IPS-18a (cell line): ENCODE measurements around the gene SHISA5.
A peak's percentile ranks its signal among the peaks of the same experiment; 100 is the strongest.
"Not testable (repeated sequence)": the region's sequence is repeated elsewhere in the genome, so short reads cannot be mapped to it uniquely, and the experiment has no call there.

Source experiments
- H3K27ac ChIP-seq: one replicate; pipeline ENCODE4 v1.5.1; 2013; ENCODE audit warnings: low read length
- H3K27me3 ChIP-seq: one replicate; pipeline ENCODE4 v1.6.1; 2013; ENCODE audit warnings: mild to moderate bottlenecking, low read length; ENCODE audit not compliant: control insufficient read depth, insufficient read depth
- H3K36me3 ChIP-seq: one replicate; pipeline ENCODE4 v1.6.1; 2013; ENCODE audit warnings: low read depth, low read length; ENCODE audit not compliant: control insufficient read depth
- H3K4me1 ChIP-seq: one replicate; pipeline ENCODE4 v1.6.1; 2013; ENCODE audit warnings: low read depth, low read length; ENCODE audit not compliant: control insufficient read depth
- H3K4me3 ChIP-seq: one replicate; pipeline ENCODE4 v1.5.1; 2013; ENCODE audit warnings: low read length
- H3K9ac ChIP-seq: one replicate; pipeline ENCODE4 v1.6.1; 2013; ENCODE audit warnings: mild to moderate bottlenecking, low read length, moderate library complexity
- H3K9me3 ChIP-seq: one replicate; pipeline ENCODE4 v1.6.1; 2013; ENCODE audit warnings: low read depth, low read length; ENCODE audit not compliant: control insufficient read depth

SHISA5 gene

GRCh38 chr3:48500656-48501055 is 3.3 kb downstream of the SHISA5 start:
- H3K4me1 ChIP-seq: peaks cover 16% of the 10 kb centered on the region
- peaks cover 8% of the 10 kb centered on the region for H3K27me3 ChIP-seq
- H3K27ac ChIP-seq: no peak overlapping the region
- no peak overlapping the region for H3K4me3 ChIP-seq
- H3K9ac ChIP-seq: no peak overlapping the region
- no peaks in the 10 kb centered on the region for H3K9me3 ChIP-seq
- peaks cover 5% of the 10 kb centered on the region for H3K36me3 ChIP-seq

- no peaks in the 10 kb centered on the region for H3K27me3 ChIP-seq
- H3K9me3 ChIP-seq: no peaks in the 10 kb centered on the region
- no peak overlapping the region for H3K4me3 ChIP-seq
- no peak overlapping the region for H3K27ac ChIP-seq
- H3K4me1 ChIP-seq: no peaks in the 10 kb centered on the region
- H3K9ac ChIP-seq: no peak overlapping the region
- peaks cover 3% of the 10 kb centered on the region for H3K36me3 ChIP-seq
Measured at GRCh38 chr3:48493203-48493501, 10.8 kb downstream of the SHISA5 start.

- Histone ChIP-seq H3K9ac (no peak overlapping the region), H3K27ac (no peak overlapping the region), H3K4me3 (no peak overlapping the region), H3K9me3 (no peaks in the 10 kb centered on the region), H3K4me1 (no peaks in the 10 kb centered on the region), H3K36me3 (peaks cover 3% of the 10 kb centered on the region), H3K27me3 (no peaks in the 10 kb centered on the region)
Measured at GRCh38 chr3:48492461-48493202, 11.3 kb downstream of the SHISA5 start.

- H3K27ac ChIP-seq: no peak overlapping the region
- no peaks in the 10 kb centered on the region for H3K4me1 ChIP-seq
- H3K36me3 ChIP-seq: no peaks in the 10 kb centered on the region
- no peaks in the 10 kb centered on the region for H3K27me3 ChIP-seq
- H3K4me3 ChIP-seq: no peak overlapping the region
- no peak overlapping the region for H3K9ac ChIP-seq
- H3K9me3 ChIP-seq: no peaks in the 10 kb centered on the region
Measured at GRCh38 chr3:48486952-48487351, 17.0 kb downstream of the SHISA5 start.

GRCh38 chr3:48482822-48483221 is 21.2 kb downstream of the SHISA5 start:
- not testable (repeated sequence) for H3K27ac ChIP-seq, H3K27me3 ChIP-seq, H3K9ac ChIP-seq, H3K4me3 ChIP-seq, H3K9me3 ChIP-seq, H3K36me3 ChIP-seq, H3K4me1 ChIP-seq

GRCh38 chr3:48480891-48481290 is 23.1 kb downstream of the SHISA5 start:
- H3K27ac ChIP-seq, H3K9me3 ChIP-seq, H3K4me1 ChIP-seq, H3K9ac ChIP-seq, H3K27me3 ChIP-seq, H3K36me3 ChIP-seq, H3K4me3 ChIP-seq: not testable (repeated sequence)

- Histone ChIP-seq H3K27ac (no peak overlapping the region), H3K4me3 (no peak overlapping the region), H3K9me3 (no peaks in the 10 kb centered on the region), H3K27me3 (no peaks in the 10 kb centered on the region), H3K36me3 (no peaks in the 10 kb centered on the region), H3K4me1 (peaks cover 11% of the 10 kb centered on the region), H3K9ac (no peak overlapping the region)
Measured at GRCh38 chr3:48478626-48479555, 25.1 kb downstream of the SHISA5 start.

- Histone ChIP-seq H3K27ac (no peak overlapping the region), H3K4me3 (no peak overlapping the region), H3K4me1 (peaks cover 15% of the 10 kb centered on the region), H3K27me3 (no peaks in the 10 kb centered on the region), H3K36me3 (no peaks in the 10 kb centered on the region), H3K9me3 (no peaks in the 10 kb centered on the region), H3K9ac (no peak overlapping the region)
Measured at GRCh38 chr3:48477959-48478520, 25.9 kb downstream of the SHISA5 start.

- H3K4me1 ChIP-seq: peaks cover 15% of the 10 kb centered on the region
- no peak overlapping the region for H3K9ac ChIP-seq
- H3K4me3 ChIP-seq: no peak overlapping the region
- H3K27ac ChIP-seq: no peak overlapping the region
- no peaks in the 10 kb centered on the region for H3K36me3 ChIP-seq
- H3K27me3 ChIP-seq: no peaks in the 10 kb centered on the region
- H3K9me3 ChIP-seq: no peaks in the 10 kb centered on the region
Measured at GRCh38 chr3:48476426-48477053, 27.4 kb downstream of the SHISA5 start.

GRCh38 chr3:48475188-48475587 is 28.8 kb downstream of the SHISA5 start:
- Histone ChIP-seq H3K4me1 (peaks cover 15% of the 10 kb centered on the region), H3K36me3 (no peaks in the 10 kb centered on the region), H3K9ac (peak overlapping the region; percentile 13), H3K27me3 (no peaks in the 10 kb centered on the region), H3K27ac (peak overlapping the region; percentile 40), H3K4me3 (peak overlapping the region; percentile 15), H3K9me3 (no peaks in the 10 kb centered on the region)

GRCh38 chr3:48474619-48475018 is 29.4 kb downstream of the SHISA5 start:
- H3K9ac ChIP-seq: peak overlapping the region; percentile 13
- H3K27ac ChIP-seq: peak overlapping the region; percentile 40
- peak overlapping the region; percentile 15 for H3K4me3 ChIP-seq
- peaks cover 4% of the 10 kb centered on the region for H3K36me3 ChIP-seq
- H3K9me3 ChIP-seq: no peaks in the 10 kb centered on the region
- H3K27me3 ChIP-seq: no peaks in the 10 kb centered on the region
- H3K4me1 ChIP-seq: peaks cover 15% of the 10 kb centered on the region
